ENCODE data around the gene PSORS1C1.

GRCh38 chr6:31110825-31111582 is 3.6 kb upstream of the PSORS1C1 start:
- no peak for TF ChIP-seq EZH2 (IDR thresholded peaks at IDR 0.05; ENCODE audit: borderline replicate concordance)
- TF ChIP-seq, protein P1, sequence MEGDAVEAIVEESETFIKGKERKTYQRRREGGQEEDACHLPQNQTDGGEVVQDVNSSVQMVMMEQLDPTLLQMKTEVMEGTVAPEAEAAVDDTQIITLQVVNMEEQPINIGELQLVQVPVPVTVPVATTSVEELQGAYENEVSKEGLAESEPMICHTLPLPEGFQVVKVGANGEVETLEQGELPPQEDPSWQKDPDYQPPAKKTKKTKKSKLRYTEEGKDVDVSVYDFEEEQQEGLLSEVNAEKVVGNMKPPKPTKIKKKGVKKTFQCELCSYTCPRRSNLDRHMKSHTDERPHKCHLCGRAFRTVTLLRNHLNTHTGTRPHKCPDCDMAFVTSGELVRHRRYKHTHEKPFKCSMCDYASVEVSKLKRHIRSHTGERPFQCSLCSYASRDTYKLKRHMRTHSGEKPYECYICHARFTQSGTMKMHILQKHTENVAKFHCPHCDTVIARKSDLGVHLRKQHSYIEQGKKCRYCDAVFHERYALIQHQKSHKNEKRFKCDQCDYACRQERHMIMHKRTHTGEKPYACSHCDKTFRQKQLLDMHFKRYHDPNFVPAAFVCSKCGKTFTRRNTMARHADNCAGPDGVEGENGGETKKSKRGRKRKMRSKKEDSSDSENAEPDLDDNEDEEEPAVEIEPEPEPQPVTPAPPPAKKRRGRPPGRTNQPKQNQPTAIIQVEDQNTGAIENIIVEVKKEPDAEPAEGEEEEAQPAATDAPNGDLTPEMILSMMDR (IDR thresholded peaks at IDR 0.05; ENCODE audit: poor library complexity): no peak
